Measurements from ENCODE around the gene CACNA2D4.

Gene CACNA2D4

DNA sequence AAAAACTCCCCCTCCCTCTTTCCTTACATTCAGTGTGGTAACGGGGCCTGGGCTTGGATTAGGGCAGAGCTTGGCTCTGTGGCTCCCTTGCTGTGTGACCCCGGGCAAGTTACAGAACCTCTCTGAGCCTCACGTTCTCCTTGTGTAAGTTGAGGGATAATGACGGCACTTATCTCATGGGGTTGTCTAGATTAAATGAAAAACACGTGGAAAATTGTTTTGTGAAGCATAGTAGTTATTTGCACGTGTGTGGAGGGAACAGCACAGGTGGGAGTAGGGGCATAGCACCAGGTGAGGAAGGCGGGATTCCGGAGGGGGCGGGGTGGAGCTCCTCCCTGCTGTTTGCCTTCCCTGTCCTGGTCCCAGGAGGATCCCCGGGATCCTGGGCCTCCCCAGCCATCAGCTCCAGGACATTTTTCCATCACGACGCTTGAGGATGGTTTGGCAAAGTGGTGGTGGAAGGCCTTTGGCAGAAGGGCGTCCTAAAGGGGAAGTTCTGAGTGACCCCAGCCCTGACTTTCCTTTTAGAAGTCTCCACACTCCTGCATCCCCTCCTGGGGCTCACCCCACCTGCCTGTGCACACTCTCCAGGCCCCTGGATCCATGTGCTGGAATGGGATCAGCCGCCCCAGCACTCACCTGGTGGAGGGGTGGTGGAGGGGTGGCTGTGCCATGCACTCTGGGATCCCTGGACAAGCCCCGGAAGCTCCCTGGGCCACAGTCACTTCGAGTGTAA, 75.4 kb downstream of the CACNA2D4 start:
- DNase-seq, result no peak

DNA sequence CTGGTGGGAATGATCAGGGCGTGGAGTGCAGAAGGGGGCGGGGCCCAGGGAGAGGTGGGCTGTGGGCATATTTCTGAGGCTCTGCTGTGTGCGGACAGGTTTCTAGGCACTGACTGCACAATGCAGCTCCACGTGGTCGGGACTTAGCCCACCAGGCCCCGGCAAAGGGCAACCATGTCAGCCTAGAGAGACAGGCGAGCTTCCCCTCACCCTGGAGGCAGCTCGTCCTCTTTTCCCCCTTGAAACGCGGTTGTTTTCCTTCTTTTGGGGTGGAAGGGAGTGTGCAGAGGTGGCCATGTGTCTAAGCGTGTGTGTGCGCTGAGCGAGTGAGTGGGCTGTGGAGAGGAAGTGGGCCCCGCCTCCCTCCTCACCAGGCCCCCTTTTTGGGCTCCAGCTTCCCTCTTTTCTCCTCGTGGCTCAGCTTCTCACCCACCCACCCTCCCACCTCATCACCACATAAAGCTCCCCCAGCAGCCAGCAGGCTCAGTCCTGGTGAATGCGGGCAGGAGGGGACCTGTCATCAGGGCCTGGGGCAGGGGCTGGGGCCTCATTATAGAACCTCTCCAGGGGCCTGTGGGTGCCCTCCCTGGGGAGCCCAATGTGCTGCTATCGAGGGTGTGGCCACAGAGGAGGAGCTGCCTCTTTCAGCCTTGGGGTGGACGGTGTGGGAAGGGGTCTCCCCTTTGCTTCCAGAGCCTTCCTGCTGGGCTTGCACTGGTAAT, 76.1 kb downstream of the CACNA2D4 start:
- peak; percentile 58 for DNase-seq

DNA sequence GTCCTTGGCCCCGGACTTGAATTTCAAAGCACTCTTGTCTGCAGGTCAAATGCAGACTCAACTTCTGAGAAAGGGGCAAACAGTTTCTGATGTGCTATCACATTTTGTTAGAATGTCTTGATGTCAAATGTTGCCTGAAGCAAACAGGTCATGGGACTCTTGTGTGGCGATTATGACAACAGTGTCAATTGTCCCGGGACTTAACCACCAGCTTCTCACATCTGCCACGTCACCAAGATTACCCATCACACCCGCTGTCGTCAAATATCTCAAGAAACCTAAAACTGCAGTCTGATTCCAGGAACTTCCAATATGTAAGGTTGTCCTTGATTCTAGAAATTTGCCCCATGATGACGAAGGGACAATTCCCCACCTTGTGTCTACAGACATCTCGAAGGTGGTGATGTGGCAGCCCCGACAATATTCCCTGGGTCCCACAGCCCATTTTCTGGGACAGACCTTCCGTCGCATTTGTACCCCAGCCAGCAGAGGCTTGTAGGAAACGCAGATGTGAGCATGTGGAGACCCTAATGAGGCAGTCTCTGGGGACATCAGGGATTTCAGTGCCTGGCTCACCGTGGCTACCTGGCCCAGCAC, 76.8 kb downstream of the CACNA2D4 start:
- no peak for DNase-seq

DNA sequence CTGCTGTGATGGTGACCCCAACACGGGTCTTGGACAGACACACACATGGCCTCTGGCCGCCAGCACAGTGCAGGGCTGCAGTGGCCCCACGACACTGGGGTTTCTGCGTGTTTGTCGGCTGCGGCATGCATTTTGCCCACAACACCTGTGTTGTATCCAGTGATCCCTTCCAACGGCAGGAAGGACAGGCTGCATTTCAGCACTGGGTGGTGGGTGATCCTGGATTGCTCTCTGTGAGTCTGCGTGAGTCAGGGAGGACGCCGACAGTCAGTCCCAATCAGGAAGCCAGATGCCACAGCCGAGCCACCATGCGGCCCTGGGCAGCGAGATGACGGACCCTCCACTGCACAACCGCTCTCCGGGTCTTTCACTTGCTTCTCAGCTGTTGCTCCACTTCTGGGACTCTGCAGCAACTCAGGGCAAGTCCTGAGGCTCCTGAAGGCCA, 77.4 kb downstream of the CACNA2D4 start:
- no peak for DNase-seq

DNA sequence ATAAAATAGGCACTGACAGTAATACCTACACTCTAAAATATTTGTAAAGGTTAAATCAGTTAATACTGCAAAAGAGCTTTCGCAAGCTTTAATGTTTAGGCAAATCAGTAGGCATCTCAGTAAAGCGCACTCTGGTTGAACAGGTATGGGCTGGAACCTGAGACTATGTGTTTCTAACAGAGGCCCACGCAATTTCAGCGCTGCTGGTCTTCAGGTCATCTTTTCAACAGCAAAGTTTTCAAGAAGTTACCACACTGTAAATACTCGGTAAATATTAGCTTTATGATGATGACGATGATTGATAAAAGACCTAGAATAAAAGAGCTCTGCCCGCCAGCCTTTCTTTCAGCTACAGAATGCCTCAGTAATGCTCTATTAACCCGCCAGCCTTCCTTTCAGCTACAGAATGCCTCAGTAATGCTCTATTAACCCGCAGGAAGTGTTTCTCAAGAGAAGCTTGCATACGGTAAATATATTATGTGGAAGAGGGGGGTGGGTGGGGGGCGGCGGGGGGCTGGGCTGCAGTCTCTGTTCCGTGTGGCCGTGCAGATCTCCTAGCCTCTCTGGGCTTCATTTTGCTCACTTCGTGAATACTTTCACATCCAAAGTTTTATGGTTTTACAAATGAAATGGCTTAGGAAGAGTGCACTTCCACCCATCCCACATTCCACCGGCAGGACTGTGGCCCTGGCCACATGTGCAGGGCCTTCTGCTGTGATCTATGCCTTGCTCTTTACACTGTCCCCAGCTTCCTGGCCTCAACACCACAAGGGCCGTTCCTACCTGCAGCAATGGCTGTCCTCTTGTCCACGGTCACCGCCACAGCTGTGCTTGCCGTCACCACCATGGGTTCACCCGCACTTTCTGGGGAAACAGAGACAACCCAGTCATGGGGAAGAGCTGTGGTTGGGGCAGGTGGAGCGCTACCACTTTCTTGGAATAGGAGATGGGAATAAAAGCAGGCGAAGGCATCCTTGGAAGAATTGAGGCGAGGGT, 78.2 kb downstream of the CACNA2D4 start:
- DNase-seq, result no peak

DNA sequence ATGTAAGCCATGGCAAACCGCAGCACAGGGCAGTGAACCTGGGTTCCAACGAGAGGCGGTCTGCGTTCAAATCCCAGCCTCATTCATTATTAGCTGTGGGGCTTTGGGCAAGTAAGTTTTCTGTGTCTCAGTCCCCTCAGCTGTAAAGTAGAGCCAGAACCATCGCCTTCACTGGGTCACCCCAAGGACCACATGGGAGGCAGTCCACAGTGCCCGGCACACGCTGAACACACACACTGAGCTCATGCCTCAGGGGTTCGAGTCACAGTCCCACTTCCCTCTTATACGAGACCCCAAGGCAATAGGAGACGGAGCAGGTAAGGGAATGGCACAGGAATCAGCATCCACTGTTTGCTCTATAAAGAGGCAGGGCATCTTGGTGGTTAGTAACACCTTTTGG, 79.0 kb downstream of the CACNA2D4 start:
- DNase-seq, result no peak

DNA sequence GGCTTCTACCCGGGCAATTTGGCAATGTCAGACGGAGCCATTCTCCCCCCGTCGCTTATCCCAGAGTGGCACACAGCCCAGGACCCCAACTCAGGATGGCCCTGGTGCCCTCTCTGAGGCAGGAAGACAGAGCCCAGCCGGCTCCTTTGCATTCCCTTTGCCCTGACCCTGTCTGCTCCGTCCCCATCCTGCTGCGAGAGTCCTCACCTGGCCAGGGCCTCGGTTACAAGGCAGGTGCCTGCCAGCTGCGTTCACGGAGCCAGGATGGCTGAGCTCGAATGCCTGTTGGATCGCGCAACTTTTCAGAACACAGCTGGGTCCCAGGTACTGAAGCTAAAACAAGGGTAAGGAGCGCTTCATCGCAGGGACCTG, 79.5 kb downstream of the CACNA2D4 start:
- DNase-seq, result no peak

DNA sequence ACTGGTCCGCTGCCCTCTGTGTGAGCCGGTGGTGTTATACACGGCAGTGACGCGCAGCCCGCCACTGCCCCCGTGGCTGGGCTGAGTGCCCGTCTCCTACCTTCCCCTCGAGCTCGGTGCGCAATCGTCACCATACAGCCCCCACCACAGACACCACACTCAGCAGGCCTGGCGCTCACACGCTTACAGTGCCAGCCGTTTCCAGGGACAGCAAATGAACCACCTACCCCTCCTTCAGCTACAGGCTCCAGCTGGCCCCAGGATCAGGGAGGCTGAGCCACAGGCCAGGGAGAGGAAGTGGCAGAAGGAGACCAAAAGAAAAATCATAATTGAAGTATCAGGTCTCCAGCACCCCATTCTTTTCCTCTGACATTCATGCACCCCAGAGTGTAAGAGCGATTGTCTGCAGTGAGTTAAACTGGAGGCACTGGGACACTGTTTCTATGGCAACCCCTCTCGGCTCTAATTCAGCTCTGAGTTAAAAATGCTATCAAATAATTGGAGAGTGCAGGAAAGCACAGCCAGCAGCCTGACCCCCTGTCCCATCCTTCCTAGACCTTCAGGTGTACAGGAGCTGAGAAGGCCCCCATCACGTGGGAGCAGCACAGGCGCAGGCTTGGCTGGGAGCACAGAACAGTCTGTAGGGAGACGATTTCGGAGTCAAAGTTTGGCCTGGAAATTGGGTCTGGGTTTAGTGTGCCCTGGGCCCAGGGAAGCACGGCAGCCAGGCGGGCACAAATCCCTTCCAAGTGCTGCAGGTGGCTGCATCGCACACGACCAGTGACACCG, 80.1 kb downstream of the CACNA2D4 start:
- DNase-seq, result peak; percentile 32

DNA sequence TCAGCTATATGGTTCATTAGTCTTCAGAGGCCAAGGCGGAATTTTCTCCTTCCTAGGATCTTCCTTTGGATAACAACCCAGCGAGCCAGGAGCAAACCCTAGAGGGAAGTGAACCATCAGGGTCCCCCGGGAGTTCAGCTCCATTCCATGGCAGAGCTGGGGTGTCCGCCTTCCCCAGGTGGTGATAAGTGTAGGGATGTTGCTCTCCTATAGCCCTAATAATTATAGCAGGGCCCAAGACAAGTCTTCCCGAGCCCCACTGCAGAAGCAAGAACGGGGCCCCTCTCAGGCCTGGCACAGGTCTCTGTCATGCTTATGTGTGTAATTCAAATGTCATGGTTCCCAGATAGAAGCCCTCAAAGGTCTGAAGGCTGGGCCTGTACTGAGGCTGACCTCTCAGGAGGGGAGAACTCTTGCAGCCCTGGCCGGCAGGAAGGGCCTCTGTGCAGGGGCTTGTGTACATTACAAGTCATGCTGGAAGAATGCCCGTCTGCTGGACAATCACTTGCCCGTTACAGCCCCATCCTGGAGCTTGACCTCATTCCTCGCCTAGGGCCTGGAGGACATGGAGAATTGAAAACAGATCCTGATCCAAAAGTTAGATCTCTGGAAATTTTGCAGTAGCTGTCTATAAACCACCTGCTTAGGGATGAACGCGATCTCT, 80.8 kb downstream of the CACNA2D4 start:
- DNase-seq, result no peak

DNA sequence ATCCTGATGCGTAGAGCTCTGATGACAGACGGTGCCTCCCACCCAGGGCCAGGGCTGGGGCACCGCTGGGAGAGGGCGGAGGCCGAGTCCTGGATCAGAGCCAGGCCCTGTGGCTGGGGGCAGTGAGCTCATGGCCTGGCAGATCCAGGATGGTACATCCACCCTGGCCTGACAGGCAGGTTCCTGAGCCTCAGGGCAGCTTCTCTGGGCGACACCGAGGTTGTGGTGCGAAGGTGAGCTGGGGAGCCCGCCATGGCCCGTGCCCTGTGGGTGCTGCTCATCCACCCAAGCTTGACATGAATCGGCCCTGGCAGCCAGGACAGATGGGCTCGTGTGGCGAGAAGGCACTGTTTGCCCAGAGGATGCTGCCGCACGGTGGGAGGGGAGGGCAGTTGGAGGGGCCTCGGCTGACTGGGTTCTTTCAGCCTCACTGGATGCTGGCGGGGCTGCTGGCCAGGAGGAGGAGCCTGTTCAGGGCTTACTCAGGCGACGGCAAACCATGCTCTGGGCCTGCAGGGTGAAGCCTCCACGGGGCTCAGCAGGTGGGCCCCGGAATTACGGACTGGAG, 81.5 kb downstream of the CACNA2D4 start:
- no peak for DNase-seq

DNA sequence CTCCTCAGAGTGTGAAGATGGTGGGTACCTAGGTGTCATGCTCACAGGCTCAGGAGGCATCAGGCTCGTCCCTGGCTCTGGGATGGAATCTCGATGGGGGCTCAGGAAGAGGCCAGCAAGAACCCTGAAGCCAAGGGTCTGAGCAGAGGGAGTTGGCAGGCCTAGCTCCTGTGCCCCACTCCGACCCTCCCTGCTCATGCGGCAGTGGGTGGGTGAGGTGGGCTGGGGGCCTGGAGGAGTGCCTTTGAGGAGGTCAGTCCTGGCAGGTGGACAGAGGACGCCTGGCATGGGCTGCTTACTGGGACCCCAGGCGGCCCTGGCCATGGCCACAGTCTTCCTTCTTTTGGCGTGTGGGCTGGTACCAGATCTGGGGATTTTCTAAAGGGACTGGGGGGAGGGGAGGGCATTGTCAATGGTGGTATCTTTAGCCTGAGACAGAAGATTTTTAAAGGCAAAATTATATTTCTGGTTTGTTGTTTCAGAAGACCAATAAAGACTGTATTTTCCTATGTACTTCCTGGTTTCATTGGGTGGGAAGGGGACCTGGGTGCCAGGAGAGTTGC, 82.1 kb downstream of the CACNA2D4 start:
- no peak for DNase-seq

DNA sequence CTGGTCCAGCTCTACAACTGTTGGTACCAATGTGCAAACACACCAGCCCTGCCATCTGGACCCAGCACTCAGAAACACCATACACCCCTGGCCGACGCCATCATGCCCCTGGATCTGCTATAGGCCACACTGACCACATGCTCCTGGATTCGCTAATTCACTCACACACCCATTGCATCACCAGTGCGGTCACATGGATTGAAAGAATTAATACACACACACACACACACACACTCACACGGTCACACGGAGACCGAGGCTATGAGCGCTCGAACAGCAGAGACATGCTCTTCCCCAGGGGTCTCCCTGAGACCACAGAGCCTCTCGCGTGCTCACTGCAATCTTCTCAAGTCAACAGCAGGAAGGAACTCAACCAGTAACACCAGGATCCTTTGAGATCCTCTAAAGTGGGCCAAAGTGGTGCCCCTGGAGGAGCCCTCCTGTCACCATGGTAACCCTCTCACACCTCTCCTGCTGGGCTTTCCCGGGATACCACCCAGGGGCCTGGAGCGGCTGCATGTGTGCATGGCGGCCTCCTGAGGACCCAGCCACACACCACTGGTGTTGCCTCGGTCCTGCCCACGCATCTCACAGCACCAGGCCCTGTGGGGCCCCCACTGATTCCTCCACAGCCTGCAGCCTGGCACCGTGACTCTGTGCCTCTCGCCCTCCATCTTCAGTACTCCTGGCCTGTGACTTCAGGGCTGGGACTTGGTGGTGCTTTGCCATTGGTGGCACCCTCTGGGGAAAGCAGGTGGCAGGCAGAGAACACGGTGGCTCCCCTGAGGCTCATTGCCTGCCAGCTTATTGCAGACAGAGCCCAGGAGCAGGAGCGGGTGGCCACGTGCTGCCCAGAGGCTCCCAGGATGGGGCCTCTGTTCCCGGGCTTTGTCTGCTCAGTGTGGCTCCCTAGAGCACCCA, 83.0 kb downstream of the CACNA2D4 start:
- DNase-seq, result peak; percentile 72

DNA sequence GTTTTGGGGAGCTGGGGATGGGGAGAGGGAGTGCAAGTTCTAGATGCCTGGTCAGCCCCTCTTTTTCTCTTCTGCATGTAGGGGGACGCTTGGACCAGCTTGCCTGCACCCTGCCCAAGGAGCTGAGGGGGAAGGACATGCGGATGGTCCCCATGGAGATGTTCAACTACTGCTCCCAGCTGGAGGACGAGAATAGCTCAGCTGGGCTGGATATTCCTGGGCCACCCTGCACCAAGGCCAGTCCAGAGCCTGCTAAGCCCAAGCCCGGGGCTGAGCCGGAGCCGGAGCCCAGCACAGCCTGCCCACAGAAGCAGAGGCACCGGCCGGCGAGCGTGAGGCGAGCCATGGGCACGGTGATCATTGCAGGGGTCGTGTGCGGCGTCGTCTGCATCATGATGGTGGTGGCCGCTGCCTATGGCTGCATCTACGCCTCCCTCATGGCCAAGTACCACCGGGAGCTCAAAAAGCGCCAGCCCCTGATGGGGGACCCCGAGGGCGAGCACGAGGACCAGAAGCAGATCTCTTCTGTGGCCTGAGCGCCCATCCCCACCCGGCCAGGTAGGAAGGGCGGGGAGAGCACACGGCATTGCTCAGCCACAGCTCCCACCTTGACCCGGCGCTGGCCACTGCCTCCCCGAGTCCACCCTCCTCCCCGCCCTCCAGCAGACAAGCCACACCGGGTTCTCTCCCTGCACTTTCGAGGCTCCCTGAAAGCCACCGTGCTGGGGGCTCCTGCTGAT, 84.1 kb downstream of the CACNA2D4 start:
- DNase-seq, result no peak

DNA sequence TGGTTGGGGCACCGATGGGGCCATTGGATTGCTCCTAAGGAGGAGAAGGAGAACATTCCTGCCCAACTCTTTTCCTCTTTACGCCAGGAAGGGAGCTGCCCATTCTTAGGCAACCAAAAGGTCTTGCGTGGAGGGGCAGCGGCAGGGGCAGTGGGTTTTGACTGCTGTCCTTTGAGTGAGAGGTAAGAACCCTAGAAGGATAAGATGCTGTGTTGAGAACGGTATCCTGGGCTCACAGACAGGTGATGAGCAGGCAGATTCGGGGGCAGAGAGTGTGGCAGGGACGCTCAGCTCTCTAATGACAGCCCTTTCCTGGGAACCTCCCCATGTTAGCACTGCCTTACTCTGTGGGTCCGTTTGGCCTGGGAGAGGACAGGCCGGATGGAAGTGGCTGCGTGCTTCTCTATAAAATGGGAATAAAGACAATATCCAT, 84.8 kb downstream of the CACNA2D4 start:
- DNase-seq, result no peak

DNA sequence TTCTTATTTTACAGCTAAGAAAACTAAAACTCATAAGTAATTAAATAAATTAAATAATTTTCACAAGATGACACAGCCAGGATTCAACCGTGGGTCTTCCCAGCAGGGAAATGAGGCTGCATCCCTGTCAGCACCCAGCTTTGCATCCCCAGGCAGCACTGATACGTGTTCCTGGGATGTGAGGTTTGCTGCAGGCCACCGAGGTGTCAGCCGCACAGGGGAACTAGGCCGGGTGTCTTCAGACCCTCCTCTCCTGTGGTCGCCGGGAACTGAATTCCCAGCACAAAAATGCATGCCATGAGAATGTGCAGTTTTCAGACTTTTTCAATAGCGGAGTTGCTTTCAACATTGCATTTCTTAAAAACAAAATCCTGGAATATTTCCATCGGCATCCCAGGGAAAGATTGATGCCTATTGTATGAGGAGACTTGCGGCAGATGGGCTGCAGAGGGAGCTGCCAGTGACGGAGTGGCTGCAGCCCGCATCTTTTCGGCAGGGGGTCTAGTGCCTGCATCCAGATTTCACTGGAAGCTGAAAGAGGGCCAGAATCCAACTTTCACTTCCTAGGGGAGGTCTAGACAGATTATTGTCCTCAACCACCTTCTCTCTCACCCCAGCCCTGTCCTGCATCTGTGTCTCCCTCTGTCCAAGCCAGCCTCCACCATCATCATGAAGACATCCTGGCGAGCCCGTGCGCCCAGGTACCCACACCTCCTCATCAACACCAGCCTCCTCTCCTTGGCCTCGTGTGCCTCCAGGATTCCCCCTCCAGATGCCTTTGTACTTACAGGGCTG, 85.5 kb downstream of the CACNA2D4 start:
- no peak for DNase-seq

DNA sequence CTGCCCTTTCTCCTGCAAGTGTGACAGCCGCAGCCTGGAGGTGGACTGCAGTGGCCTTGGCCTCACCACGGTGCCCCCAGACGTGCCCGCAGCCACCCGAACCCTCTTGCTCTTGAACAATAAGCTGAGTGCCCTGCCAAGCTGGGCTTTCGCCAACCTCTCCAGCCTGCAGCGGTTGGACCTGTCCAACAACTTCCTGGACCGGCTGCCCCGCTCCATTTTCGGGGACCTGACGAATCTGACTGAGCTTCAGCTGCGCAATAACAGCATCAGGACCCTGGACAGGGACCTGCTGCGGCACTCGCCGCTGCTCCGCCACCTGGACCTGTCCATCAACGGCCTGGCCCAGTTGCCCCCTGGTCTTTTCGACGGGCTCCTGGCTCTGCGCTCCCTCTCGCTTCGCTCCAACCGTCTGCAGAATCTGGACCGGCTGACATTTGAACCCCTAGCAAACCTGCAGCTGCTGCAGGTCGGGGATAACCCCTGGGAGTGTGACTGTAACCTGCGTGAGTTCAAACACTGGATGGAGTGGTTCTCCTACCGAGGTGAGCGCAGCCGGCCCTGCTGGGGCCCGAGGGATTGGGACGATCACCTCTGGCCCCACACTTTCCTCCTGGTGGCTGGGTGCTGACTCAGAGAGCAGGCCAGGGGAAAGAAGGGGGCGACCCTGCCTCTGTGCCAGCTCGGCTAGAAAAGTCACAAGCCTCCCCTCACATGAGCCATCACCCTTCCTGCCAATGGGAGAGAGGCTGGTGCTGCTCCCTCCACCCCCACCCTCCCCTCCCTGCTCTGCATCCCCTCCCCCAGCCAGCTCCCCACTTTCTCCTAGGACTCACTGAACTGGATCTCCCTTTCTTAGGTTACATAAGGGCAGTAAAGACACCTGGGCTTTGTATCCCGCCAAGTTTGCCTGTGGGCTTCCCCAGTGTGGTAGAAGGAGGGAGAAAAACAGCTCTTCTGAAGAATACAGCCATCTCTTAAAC, 87.2 kb downstream of the CACNA2D4 start:
- DNase-seq, result no peak

DNA sequence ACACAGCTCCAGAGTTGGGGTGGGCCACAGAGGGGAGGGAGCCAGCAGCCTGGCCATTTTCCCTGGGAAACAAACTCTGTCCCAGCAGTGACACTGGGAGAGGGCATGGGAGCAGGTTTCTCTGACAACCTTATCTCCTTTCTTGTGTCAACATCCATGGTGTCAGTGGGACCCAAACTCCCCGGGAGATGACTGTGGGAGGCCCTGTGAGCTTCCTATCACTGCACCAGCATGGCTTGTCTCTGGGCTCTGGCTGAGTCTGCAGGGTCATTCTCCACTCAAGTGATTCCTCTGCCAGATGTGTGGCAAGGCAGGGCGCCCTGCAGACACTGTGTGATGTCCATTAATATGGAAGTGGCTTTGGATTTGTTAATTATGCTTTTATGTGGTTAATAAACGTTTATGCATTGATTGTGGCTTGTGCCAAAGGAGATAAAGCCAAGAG, 88.0 kb downstream of the CACNA2D4 start:
- no peak for DNase-seq
